GM19467 (cell line): ENCODE measurements around the gene RAET1G.
"Not testable (repeated sequence)": the region's sequence is repeated elsewhere in the genome, so short reads cannot be mapped to it uniquely, and the experiment has no call there.

Experiments
- ATAC-seq: cut with Tn5 transposase; IDR thresholded peaks from one replicate; pipeline ENCODE4 v1.9.1; 2021; ENCODE audit warnings: mild to moderate bottlenecking, moderate library complexity; ENCODE audit not compliant: unreplicated experiment

Gene RAET1G

DNA sequence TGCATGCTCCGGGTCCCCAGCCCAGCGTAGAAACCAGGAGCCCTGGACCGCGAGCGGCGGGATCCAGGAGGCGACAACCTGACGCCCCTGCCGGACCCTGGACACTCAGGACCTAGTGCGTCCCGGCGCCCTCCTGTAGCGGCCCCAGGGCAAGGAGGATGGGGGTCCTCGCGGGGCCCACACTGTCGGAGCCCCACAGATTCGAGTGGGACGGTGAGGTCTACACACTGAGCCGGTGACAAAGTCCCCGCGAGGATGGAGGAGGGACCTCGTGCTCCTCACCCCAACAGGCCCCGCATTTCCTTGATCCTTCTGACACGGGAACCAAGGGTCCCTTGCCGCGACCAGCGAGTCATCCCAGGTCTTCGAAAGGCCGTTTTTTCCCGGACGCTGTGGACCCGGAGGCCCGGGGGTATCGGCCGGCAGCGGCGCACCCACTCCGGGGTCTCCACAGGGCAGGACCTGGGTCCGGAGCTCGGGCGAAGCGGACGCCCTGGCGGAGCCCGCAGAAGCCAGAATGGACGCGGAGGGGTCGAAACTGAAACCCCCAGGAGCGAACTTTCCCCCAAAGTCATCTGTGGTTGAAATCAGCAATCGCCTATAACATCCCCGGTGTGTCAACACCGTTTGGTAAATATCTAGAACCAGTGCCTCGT, 31.5 kb upstream of the RAET1G start:
- ATAC-seq: not testable (repeated sequence)

DNA sequence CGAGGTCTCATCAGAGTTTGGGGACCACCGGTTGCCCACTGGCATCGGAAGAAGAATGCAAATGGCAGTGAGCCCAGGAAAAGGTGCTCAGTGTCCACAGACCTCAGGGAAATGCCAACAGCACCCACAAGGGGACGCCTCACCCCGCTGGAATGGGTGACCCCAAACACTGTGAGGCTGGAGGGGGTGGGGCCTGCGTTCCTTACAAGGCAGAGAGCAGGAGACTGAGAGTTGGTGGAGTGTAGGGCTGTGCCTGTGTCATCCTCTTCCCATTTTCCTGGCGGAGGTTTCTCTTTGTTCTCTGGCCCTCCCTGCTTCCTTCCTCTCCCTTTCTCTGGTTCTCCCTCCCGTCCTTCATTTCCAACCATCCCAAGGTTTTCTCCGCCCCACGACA, 31.0 kb upstream of the RAET1G start:
- not testable (repeated sequence) for ATAC-seq

DNA sequence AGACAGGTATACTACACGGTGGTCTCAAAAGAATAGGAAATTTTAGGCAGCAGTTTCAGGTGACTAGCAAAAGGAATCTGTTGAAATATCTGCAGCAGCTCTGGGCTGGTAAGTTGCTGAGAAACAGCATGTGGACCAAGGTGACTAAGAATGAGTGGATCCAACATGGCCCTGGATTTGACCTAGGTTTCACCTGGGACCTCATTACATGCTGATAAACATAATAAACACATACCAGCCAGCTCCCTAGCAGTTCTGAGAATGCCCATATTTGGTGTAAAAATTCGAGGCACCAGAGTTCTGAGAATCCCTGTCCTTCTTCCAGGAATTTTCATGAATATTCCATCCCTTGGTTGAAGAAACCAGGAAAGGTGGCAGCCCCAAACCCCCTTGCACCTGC, 30.5 kb upstream of the RAET1G start:
- not testable (repeated sequence) for ATAC-seq

DNA sequence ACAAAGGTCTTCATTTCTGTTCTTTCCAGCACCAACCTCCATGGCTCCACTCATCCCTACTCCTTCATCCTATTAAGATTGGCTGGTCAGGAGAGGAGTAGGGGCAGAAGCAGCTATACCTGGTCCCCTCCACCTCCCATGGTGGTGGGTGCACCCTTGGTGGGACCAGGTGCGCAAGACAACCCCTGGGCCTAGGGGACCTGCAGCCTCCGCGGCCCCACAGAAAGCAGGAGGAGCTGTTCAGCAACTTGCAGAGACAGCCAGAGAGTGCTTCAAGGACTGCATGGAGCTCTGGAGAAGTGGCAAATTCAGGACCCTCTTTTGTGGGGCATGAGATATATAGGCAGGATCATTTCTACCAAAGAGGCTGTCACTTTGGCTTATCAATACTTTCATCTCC, 28.7 kb upstream of the RAET1G start:
- no peak for ATAC-seq

DNA sequence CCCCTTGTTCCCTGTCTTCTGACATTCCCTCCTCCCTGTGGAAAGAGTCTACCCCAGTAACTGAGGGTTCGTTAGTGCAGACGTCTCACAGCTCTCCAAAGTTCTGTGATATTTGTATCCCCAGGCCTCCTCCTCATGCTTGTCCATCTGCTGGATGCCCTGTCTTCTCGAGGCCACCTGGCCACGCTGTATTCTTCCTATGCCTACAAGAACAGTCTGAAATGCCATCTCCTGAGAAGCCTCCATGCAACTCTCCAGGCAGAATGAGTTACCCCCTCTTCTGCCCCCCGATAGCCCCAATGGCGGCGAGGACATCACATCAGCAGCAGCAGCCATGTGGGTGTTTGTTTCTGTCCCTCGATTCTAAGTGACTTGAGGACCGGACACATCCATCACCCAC, 28.2 kb upstream of the RAET1G start:
- ATAC-seq: no peak

DNA sequence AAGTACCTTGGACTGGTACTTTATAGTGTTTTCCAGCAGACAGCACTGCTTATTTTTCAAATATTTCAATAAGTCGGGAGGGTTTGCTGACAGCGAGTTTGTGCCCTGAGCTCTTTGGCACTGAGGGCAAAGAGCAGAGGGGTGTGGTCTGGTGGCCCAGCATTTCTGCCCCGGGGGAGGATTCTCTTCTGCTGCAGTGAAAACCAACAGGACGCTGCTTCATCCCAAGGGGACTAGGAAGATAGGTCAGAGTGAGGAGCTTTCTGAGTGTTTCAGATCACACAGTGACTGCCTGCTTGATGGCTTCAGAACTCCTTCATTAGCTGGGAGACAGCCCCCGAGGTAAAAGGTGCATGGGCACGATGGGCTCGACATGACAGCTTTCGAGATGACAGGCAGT, 27.5 kb upstream of the RAET1G start:
- no peak for ATAC-seq

DNA sequence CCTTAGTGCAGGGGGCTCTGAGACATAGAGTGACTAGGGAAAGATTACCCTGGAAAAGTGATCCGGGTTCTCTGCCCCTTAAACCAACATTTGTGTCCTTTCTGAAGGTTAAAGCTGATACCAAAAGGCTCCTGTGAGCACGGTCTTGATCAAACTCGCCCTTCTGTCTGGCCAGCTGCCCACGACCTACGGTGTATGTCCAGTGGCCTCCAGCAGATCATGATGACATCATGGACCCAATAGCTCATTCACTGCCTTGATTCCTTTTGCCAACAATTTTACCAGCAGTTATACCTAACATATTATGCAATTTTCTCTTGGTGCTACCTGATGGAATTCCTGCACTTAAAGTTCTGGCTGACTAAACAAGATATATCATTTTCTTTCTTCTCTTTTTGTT, 25.7 kb upstream of the RAET1G start:
- ATAC-seq: no peak

DNA sequence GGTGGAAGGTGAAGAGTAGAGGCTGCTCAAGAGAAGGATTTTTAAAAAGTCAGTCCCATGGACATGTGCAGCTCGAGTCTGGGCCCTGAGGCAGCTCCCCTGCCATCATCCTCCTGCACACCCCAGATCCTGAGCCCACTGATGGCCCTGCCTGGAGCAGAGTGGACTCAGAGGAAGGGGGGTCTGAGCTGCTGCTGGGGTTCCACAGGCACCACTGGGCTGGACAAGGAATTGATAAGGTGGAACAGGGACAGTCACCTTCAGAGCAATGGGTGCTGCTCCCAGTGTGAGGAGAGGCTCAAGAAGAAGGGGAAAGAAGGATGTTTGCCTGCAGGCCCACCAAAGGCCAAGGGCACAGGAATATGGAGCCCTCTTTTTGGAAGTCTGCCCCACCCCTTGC, 25.1 kb upstream of the RAET1G start:
- ATAC-seq: no peak

DNA sequence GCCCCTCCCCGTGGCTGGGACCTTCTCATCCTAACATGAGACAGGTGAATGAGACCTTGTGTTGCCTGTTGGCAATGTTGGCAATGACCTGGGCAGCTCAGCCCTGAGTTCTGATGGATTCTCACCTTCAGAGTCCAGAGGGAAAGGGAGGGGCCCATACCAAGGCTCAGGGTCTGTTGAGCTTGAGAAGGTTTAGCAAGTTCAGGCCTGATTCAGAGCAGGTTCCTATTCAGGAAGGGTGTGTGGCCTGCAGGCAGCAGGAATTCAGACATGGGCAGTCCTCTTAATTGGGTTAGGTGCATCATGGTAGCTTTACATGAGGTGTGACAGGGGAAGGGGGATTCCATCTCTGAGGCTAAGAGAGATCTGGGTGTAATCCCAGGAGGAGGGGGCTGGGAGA, 24.6 kb upstream of the RAET1G start:
- not testable (repeated sequence) for ATAC-seq

DNA sequence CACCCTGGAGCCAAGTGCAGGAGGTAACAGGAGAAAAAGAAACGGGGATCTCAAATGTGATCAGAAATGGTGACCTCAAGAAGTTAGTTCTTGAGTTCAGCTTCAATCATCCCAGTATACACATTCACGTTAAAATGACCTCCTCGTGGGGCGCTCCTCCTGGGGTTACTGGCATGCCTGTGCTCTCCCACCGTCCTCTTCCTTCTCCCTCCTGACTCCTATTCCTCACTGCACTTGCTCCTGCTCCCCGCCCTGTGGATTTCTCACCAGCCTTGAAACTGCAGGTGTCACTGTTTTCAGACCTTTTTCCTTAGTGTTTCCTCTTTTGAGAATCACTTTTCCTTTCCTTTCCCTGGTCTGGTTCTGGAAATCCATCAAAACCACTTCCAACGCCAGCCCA, 23.7 kb upstream of the RAET1G start:
- ATAC-seq: not testable (repeated sequence)

DNA sequence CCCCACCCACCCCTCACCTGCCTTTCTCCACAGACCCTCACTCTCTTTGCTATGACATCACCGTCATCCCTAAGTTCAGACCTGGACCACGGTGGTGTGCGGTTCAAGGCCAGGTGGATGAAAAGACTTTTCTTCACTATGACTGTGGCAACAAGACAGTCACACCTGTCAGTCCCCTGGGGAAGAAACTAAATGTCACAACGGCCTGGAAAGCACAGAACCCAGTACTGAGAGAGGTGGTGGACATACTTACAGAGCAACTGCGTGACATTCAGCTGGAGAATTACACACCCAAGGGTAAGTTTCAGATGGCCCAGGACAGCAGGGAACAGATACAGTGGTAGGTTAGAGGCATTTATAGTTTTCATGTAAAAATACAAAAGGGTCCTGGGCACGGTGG, 22.4 kb upstream of the RAET1G start:
- ATAC-seq: not testable (repeated sequence)

DNA sequence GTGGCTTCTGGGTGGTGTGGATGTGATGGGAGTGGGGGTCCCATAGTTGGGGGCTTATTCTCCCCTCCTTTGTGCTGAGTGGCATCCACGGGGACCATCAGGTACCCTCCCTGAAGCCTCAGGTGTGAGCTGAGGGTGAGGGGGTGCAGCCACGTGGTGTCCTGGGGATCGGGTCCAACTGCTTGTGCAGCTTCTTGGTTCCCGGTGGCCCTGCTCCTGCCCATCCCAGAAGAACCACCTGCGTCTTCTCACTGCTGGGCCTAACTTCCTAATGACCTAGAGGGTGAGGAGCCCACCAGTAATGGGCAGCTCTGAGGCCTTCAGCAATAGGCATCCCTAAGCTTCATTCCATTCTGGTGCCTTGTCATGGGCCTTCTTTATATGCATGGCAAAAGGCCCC, 20.4 kb upstream of the RAET1G start:
- not testable (repeated sequence) for ATAC-seq

DNA sequence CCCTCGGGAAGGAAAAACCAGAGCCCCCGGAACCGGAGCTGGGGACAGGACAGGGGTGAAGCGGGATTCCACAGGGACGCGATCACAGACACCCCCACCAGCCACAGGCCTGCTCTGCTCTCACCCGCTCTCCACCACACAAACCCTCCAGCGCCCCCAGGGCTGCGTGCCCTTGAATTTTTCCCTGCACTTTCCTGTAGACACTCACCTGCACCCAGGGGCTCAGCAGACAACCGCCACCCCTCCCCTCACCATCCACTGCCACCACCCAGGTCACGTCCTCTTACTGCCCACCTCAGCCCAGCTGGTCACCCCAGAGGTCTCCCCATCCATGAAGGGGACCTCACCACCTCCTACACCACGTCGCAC, 19.5 kb upstream of the RAET1G start:
- ATAC-seq: no peak

DNA sequence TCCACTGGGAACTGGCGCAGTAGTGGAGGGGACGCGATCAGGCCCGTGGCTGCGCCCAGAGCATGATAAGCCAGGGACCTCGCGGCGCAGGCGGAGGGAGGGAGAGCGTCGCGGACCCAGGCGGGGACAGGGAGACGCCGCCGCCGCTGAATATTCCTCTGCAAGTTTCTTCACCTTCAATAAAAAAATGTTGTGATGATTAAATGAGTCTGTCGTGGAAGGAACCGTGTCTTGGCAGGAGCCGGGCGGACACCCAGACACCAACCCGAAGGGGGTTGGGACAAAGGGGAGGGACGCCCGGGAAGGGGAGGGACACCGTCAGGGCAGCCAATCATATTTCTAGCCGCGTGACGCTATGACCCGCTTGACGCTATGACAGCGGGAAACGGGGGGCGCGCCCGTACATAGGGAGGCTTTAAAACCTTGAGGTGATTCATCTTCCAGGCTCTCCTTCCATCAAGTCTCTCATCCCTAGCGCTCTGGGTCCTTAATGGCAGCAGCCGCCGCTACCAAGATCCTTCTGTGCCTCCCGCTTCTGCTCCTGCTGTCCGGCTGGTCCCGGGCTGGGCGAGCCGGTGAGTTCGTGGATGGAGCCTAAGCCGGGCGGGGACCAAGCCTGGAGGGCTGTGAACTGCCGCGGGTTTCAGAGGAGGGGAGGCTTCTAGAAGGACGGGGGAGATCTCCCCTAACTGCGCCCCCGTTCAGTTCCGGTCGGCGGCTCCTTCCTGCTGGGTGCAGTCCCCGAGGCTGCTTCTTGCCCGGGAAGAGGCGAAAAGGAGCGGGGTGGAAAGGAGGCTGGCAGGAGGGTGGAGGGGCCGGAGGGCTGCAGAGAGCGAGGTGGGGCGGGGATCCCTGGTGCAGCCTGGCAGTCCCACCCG, 18.9 kb upstream of the RAET1G start, which contains the start of gene ULBP2:
ULBP2 (plus strand) TSS at position 432 of the 878 bp plus-strand sequence; CDS start at position 491, 59 bp downstream.
- ATAC-seq: no peak

DNA sequence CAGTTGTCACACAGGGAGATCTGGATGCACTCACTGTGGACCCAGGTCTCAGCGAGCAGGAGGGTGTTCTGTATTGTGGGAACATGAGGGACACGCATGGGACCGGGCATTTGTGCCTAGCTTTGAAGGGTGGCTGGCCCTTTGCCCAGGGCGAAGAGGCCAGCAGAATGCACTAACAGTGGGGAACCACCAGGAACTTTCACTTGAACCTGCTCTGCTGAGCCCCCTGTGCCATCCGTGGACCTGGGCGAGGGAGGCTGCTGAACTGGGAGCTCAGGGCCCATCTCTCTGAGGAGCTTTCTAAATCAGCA, 17.7 kb upstream of the RAET1G start:
- ATAC-seq: no peak

DNA sequence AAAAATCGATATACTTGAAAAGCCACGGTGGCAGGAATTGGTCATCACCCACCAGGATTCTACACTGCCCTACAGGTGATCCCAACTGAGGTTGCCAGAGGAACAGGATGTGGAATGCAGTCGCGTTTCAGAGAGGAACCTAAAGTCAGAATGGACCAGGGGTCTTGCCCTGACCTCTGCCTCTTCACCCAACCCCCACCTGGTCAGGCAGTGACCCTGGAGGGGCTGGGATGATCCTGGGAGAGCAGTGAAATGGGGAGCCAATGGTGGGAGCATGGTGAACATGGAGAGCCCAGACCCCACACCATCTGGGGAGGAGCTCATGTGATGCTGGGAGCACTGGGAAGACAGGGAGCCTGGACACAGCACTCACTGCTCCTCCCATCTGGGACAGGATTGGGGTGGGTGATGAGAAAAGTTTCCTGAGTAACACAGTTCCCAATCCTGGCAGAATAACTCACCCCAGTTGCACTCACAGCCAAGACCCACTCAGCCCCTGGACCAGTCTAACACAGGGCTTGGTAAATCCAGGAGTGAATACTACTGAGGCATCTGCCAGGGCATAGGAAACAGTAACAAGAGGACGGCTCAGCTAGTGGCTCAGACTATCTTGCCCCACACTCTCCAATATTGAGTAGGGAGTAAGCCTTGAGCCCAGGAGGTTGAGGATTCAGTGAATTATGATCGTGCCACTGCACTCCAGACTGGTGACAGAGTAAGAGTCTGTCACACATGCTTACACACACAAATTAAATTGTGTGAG, 17.2 kb upstream of the RAET1G start:
- ATAC-seq: no peak

DNA sequence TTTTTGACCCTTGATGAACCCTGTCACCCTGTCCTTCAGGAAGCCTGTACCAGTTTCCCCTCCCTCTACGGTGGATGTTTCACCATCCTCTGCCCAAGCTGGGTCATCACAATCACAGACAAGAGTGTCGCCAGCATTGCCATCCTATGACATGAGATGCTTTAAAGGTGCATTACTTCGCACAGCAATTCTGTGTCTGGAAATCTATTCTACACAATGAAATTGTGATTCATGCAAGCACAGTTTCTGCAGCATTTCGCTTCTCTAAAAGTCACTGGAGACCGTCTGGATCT, 16.4 kb upstream of the RAET1G start:
- no peak for ATAC-seq

DNA sequence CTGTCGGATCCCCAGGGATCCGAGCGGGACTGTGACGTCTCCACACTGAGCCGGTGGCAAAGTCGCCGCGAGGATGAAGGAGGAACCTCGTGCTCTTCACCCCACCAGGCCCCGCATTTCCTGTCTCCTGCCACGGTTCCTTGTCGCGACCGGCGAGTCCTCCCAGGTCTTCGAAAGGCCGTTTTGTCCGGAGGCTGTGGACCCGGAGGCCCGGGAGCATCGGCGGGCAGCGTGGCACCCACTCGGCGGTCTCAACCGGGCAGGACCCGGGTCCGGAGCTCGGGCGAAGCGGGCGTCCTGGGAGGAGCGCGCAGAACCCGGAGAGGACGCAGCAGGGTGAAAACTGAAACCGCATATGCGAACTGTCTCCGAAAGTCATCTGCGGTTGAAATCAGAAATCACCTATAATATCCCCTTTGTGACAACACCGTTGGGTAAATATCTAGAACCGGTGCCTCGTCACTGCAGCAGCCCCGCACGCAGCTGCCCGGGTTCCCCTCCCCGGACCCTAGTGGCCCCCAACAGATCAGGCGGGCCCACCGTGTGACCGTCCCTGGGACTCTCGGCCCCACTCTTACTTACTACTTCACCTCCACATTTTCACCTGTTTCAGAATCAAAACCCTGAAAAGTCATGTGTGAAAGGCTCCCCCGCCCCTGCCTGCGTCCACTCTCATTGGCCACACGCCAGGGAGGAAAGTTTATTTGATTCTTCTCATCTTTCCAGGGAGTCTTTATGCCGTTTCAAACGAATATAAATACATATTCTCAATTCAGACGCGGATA, 15.8 kb upstream of the RAET1G start:
- peak; percentile 78 for ATAC-seq

DNA sequence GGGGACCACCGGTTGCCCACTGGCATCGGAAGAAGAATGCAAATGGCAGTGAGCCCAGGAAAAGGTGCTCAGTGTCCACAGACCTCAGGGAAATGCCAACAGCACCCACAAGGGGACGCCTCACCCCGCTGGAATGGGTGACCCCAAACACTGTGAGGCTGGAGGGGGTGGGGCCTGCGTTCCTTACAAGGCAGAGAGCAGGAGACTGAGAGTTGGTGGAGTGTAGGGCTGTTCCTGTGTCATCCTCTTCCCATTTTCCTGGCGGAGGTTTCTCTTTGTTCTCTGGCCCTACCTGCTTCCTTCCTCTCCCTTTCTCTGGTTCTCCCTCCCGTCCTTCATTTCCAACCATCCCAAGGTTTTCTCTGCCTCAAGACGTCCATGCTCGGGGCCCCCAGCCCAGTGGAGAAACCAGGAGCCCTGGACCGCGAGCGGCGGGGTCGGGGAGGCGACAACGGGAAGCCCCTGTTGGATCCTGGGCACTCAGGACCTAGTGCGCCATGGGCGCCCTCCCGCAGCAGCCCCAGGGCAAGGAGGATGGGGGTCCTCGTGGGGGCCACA, 15.2 kb upstream of the RAET1G start:
- ATAC-seq: not testable (repeated sequence)

DNA sequence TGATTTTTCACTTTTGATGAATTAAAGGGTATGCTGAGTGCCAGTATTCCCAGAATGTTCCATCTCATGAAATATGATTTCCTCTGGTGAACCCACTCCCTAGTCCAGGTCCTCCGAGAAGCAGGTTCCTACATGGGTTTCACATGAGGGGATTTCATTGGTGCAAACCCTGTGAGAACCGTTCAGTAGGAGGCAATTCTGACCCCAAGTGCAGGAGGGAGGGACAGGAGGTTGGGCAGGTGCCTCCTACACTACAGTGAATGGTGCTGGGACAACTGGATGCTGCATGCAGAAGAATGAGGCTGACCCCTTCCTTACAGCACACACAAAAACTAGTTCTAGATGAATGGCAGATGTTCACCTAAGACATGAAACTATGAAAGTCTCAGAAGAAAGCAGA, 13.8 kb upstream of the RAET1G start:
- no peak for ATAC-seq

DNA sequence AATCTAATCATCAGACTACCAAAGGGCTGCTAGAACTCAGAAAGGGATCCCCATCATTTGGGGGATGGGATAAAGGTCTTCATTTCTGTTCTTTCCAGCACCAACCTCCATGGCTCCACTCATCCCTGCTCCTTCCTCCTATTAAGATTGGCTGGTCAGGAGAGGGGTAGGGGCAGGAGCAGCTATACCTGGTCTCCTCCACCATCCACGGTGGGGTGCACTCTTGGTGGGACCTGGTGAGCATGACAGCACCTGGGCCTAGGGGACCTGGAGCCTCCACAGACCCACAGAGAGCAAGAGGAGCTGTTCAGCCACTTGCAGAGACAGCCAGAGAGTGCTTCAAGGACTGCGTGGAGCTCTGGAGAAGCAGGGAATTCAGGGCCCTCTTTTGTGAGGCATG, 12.7 kb upstream of the RAET1G start:
- no peak for ATAC-seq
